GM12878 (cell line): ENCODE measurements around the gene SBF1. TPM values are rescaled to one million over a fixed set of nuclear protein-coding genes. Genes with fewer than 3 reads are reported as not detected.

Experiments
- ATAC-seq: fragments of 200-7000 bp; cut with Tn5 transposase; 3 replicates; pipeline ENCODE4 v1.9.1; 2020; ENCODE audit warnings: mild to moderate bottlenecking, moderate library complexity
- BruUV-seq: library from RNA; stranded (reverse); fragments of 400-500 nt; replicated peaks from 2 replicates; lab custom pipeline; 2021; lab: Mats Ljungman, UMichigan
- CTCF ChIA-PET: fragments of 300-600 bp; sonication (Branson Sonifier 250); formaldehyde crosslinking; extraction: SDS; loops from one replicate; lab custom pipeline; 2021; ENCODE audit warnings: inconsistent platforms; lab: Yijun Ruan, JAX
- POLR2A ChIA-PET: fragments of 350-600 bp; formaldehyde crosslinking; extraction: SDS; loops from one replicate; lab custom pipeline; 2021; ENCODE audit warnings: inconsistent platforms; lab: Charles Lee
- RAD21 ChIA-PET: fragments of 300-600 bp; sonication (Branson Sonifier 250); formaldehyde crosslinking; loops from one replicate; lab custom pipeline; 2023; ENCODE audit warnings: antibody characterized with exemption; ENCODE audit not compliant: unreplicated experiment; lab: Charles Lee
- SMC1A ChIA-PET: fragments of 300-600 bp; sonication (Branson Sonifier 250); formaldehyde crosslinking; loops from one replicate; lab custom pipeline; 2023; ENCODE audit not compliant: unreplicated experiment, uncharacterized antibody; lab: Charles Lee
- DNase-seq: peaks from one replicate; pipeline ENCODE4 v3.0.0-alpha.2; 2011; ENCODE audit warnings: low read depth, low spot score
- FAIRE-seq: peaks from 3 replicates; lab custom pipeline; 2011; peaks lifted over from hg19 to GRCh38; lab: Jason Lieb, UNC
- H2AFZ ChIP-seq: 2 replicates; pipeline ENCODE4 v1.6.0; 2011; ENCODE audit warnings: low read depth, low read length, control low read depth; ENCODE audit not compliant: control insufficient read depth
- H3K27ac ChIP-seq: 2 replicates; pipeline ENCODE4 v1.5.1; 2011; ENCODE audit warnings: control low read depth; ENCODE audit not compliant: control insufficient read depth, insufficient read depth
- H3K27me3 ChIP-seq, 2 experiments: replicated peaks in 1 of 2; 2 replicates each; pipeline versions ENCODE4 v1.6.0 to v1.6.1; 2011; ENCODE audit warnings: low read length in 1 of 2; ENCODE audit not compliant: control insufficient read depth in 2 of 2, insufficient read depth in 2 of 2
- H3K36me3 ChIP-seq, 2 experiments: 2 replicates each; pipeline ENCODE4 v1.5.1; 2011; ENCODE audit warnings: low read length in 1 of 2; ENCODE audit not compliant: control insufficient read depth in 2 of 2, insufficient read depth in 2 of 2
- H3K4me1 ChIP-seq: 2 replicates; pipeline ENCODE4 v1.6.1; 2011; ENCODE audit warnings: mild to moderate bottlenecking, low read length, moderate library complexity, mixed read lengths; ENCODE audit not compliant: control insufficient read depth, insufficient read depth
- H3K4me2 ChIP-seq: 2 replicates; pipeline ENCODE4 v1.6.0; 2011; ENCODE audit warnings: control low read depth; ENCODE audit not compliant: control insufficient read depth, insufficient read depth
- H3K4me3 ChIP-seq: fragments of 200-600 bp; sonication (generic); 2 replicates; pipeline ENCODE4 v1.5.1; 2016
- H3K79me2 ChIP-seq: 2 replicates; pipeline ENCODE4 v1.6.0; 2011; ENCODE audit warnings: low read length; ENCODE audit not compliant: control insufficient read depth, insufficient read depth
- H3K9ac ChIP-seq: 2 replicates; pipeline ENCODE4 v1.8.0; 2011; ENCODE audit warnings: low read length, control low read depth, mixed read lengths; ENCODE audit not compliant: control insufficient read depth, insufficient read depth
- H3K9me3 ChIP-seq: replicated peaks from 3 replicates; pipeline ENCODE4 v1.5.1; 2011; ENCODE audit warnings: mild to moderate bottlenecking, low read length; ENCODE audit not compliant: control insufficient read depth, insufficient read depth
- H4K20me1 ChIP-seq: 2 replicates; pipeline ENCODE4 v1.6.0; 2011; ENCODE audit not compliant: control insufficient read depth, insufficient read depth
- BHLHE40 ChIP-seq, 2 experiments: fragments of 450-650 bp in 1 of 2; IDR thresholded peaks; 2 replicates each; pipeline ENCODE4 v1.6.1; 2011 to 2017; ENCODE audit warnings: low read depth in 2 of 2, borderline replicate concordance in 1 of 2, improper control_type of control experiment in 1 of 2, low read length in 1 of 2, mild to moderate bottlenecking in 1 of 2
- CEBPZ ChIP-seq: fragments of 150-350 bp; IDR thresholded peaks from 2 replicates; pipeline ENCODE4 v1.6.1; 2016; ENCODE audit warnings: low read depth, low read length
- FOXK2 ChIP-seq: fragments of 450-650 bp; IDR thresholded peaks from 2 replicates; pipeline ENCODE4 v1.6.1; 2017; ENCODE audit warnings: mild to moderate bottlenecking, moderate library complexity
- NFXL1 ChIP-seq: fragments of 450-650 bp; IDR thresholded peaks from 2 replicates; pipeline ENCODE4 v1.6.1; 2017; ENCODE audit warnings: antibody characterized with exemption, mild to moderate bottlenecking, borderline replicate concordance
- NFYB ChIP-seq: IDR thresholded peaks from 2 replicates; pipeline ENCODE4 v1.6.1; 2011; ENCODE audit warnings: low read depth, mild to moderate bottlenecking, low read length, improper control_type of control experiment, moderate library complexity; ENCODE audit not compliant: insufficient read depth
- PML ChIP-seq: IDR thresholded peaks from 2 replicates; pipeline ENCODE4 v1.6.1; 2012; ENCODE audit warnings: low read length, inconsistent platforms
- RBBP5 ChIP-seq: fragments of 200-600 bp; sonication (generic); conservative IDR thresholded peaks from 2 replicates; pipeline ENCODE4 v1.6.1; 2016
- SMAD5 ChIP-seq: IDR thresholded peaks from 2 replicates; pipeline ENCODE4 v1.6.1; 2016; ENCODE audit warnings: antibody characterized with exemption, low read depth
- WRNIP1 ChIP-seq: IDR thresholded peaks from 2 replicates; pipeline ENCODE4 v1.6.1; 2011; ENCODE audit warnings: low read depth, low read length, improper control_type of control experiment, borderline replicate concordance
- ZNF24 ChIP-seq: fragments of 450-650 bp; IDR thresholded peaks from 2 replicates; pipeline ENCODE4 v1.6.1; 2017; ENCODE audit warnings: antibody characterized with exemption, mild to moderate bottlenecking
- WGBS: methylation state at CpG from one replicate; pipeline ENCODE4 v1.1.6; 2016; ENCODE audit warnings: low lambda C conversion rate; ENCODE audit not compliant: insufficient replicate concordance, insufficient coverage; ENCODE audit errors: missing lambda C conversion rate; 5-methylcytosine and 5-hydroxymethylcytosine counted together
- in situ Hi-C: fragments of 300-500 bp; cut with MboI; formaldehyde crosslinking; loops from 9 replicates; pipeline ENCODE4 v1.14.3; 2018; ENCODE audit warnings: mixed read lengths
- intact Hi-C: fragments of 100-400 bp; cut with micrococcal nuclease; formaldehyde crosslinking; loops from one replicate; pipeline ENCODE4 v1.14.2; 2022; ENCODE audit not compliant: unreplicated experiment
- polyA plus RNA-seq, 11 experiments: library from polyadenylated mRNA; depleted of rRNA in 4 of 11; unstranded in 6 of 11; stranded (reverse) in 5 of 11; fragments of >200 nt; fragmentation: Nextera tagmentation in 4 of 11; fragmentation: Illumina TruSeq in 1 of 11; extraction: Ambion mirVana in 4 of 11; extraction: Trizol in 1 of 11; gene quantifications; 1 replicate in 1 of 11; 2 replicates in 10 of 11; pipeline versions ENCODE4 v1.2.1 to v1.2.3, GENCODE V29; 2011 to 2016; ENCODE audit warnings: inconsistent platforms in 2 of 11, missing spikeins in 2 of 11, low read depth in 1 of 11
- total RNA-seq, 4 experiments: library from RNA; depleted of rRNA in 3 of 4; stranded (reverse); fragments of >200 nt in 3 of 4; fragmentation: Illumina TruSeq in 1 of 4; extraction: Trizol in 1 of 4; gene quantifications; 2 replicates each; pipeline versions ENCODE4 v1.2.1 to v1.2.3, GENCODE V29; 2013 to 2021

Gene SBF1
- total and polyA plus RNA-seq, 10 of the 15 experiments (the other 5 are each of a cell fraction or from before 2014, with no cell fraction given), result 0.23 to 95.0 (median 17.8) TPM

GRCh38 chr22:50483977-50484853 lies 9.4 kb upstream of the SBF1 start:
- SMC1A ChIA-PET, result no interaction called here
- in situ Hi-C loops (no loop called here), intact Hi-C loops (no loop called here)
- no peak for DNase-seq
- Histone ChIP-seq H3K4me3 (no peak overlapping the region), H3K4me1 (no peaks in the 10 kb centered on the region), H3K79me2 (no peaks in the 10 kb centered on the region), H3K9ac (no peak overlapping the region), H3K36me3 (no peaks in the 10 kb centered on the region), H3K4me2 (no peak overlapping the region), H2AFZ (no peak overlapping the region), H3K9me3 (no peaks in the 10 kb centered on the region), H3K27ac (no peak overlapping the region), H4K20me1 (no peaks in the 10 kb centered on the region), H3K27me3 (peaks cover 0 to 3% of the 10 kb centered on the region in 2 experiments; a peak in 2 of 4 replicates)
- RAD21 ChIA-PET, result interaction anchor here (1.4 to 1.7 kb wide), 2 partner anchors 14 kb away, joined by 5 read pairs; no protein-coding TSS in a partner anchor
- CTCF ChIA-PET, result interaction anchor here (0.6 to 4.1 kb wide), 5 partner anchors 14 to 196 kb away, joined by 3 to 29 read pairs (median 4); partner anchors contain the start of gene SCO2
- TF ChIP-seq PML, result no peak
- no peak for TF ChIP-seq FOXK2
- TF ChIP-seq BHLHE40 (IDR thresholded peaks at IDR 0.05; ENCODE audit: borderline replicate concordance in 1 of 2, low read depth in 2 of 2, low read length in 1 of 2), result peak in 1 of 2 experiments; percentile 78; a peak in 3 of 4 replicates
- BruUV-seq, result no TSS peak
- ATAC-seq, result peak; percentile 39
- WGBS, result 52% methylated on average over 26 of the region's 31 CpGs
- no peak for FAIRE-seq
- POLR2A ChIA-PET, result no interaction called here

- WGBS, result 43% methylated on average over 8 of the region's 8 CpGs
- BruUV-seq, result no TSS peak
- intact Hi-C loops (no loop called here), in situ Hi-C loops (no loop called here)
- CTCF ChIA-PET, result interaction anchor here (0.9 to 4.1 kb wide), 3 partner anchors 14 to 137 kb away, joined by 3 to 29 read pairs (median 4); partner anchors contain the start of gene SCO2
- no peak overlapping the region for H3K27ac ChIP-seq
- H3K9me3 ChIP-seq, result no peaks in the 10 kb centered on the region
- no peak overlapping the region for H3K9ac ChIP-seq
- H3K4me3 ChIP-seq, result no peak overlapping the region
- no peaks in the 10 kb centered on the region for H4K20me1 ChIP-seq
- SMC1A ChIA-PET, result no interaction called here
- ATAC-seq (no peak), DNase-seq (no peak), FAIRE-seq (no peak)
- peaks cover 0 to 3% of the 10 kb centered on the region in 2 experiments; a peak in 2 of 4 replicates for H3K27me3 ChIP-seq
- H2AFZ ChIP-seq, result no peak overlapping the region
- H3K4me2 ChIP-seq, result no peak overlapping the region
- POLR2A ChIA-PET, result no interaction called here
- H3K36me3 ChIP-seq, result no peaks in the 10 kb centered on the region
- RAD21 ChIA-PET, result interaction anchor here (1.4 kb wide), 1 partner anchor 13 kb away, joined by 5 read pairs; no protein-coding TSS in a partner anchor
- no peaks in the 10 kb centered on the region for H3K79me2 ChIP-seq
- H3K4me1 ChIP-seq, result no peaks in the 10 kb centered on the region
- TF ChIP-seq ZNF24 (no peak), NFXL1 (no peak), NFYB (no peak), WRNIP1 (no peak), CEBPZ (no peak), SMAD5 (no peak), RBBP5 (no peak)
Observed at GRCh38 chr22:50483556-50483955, 8.7 kb upstream of the SBF1 start.
